HAP-1 (cell line): ENCODE results near the gene SFTPA2.
A peak's percentile ranks its signal among the peaks of the same experiment; 100 is the strongest.
"Not testable (repeated sequence)": the region's sequence is repeated elsewhere in the genome, so short reads cannot be mapped to it uniquely, and the experiment has no call there.

Experiments
- DNase-seq, 2 experiments: peaks; one replicate each; pipeline ENCODE4 v3.0.0-alpha.2; 2016 to 2020; ENCODE audit warnings: low spot score in 2 of 2
- H3K27me3 ChIP-seq: fragments of 250-450 bp; sonication (Bioruptor Pico); 2 replicates; pipeline ENCODE4 v1.5.1; 2020; ENCODE audit warnings: low read depth, mild to moderate bottlenecking, moderate library complexity
- H3K36me3 ChIP-seq: fragments of 250-450 bp; sonication (Bioruptor Pico); replicated peaks from 2 replicates; pipeline ENCODE4 v1.5.1; 2020; ENCODE audit warnings: mild to moderate bottlenecking
- H3K4me1 ChIP-seq: fragments of 250-450 bp; sonication (Bioruptor Pico); 2 replicates; pipeline ENCODE4 v1.5.1; 2020; ENCODE audit warnings: mild to moderate bottlenecking
- H3K4me3 ChIP-seq: fragments of 250-450 bp; sonication (Bioruptor Pico); 2 replicates; pipeline ENCODE4 v1.5.1; 2020; ENCODE audit warnings: mild to moderate bottlenecking, moderate library complexity
- H3K9me3 ChIP-seq: fragments of 250-450 bp; sonication (Bioruptor Pico); 2 replicates; pipeline ENCODE4 v1.5.1; 2020; ENCODE audit warnings: mild to moderate bottlenecking, moderate library complexity
- in situ Hi-C: fragments of 300-500 bp; cut with MboI; formaldehyde crosslinking; loops from 3 replicates; pipeline ENCODE4 v1.14.3; 2020; ENCODE audit warnings: low sequenced_read_pairs, inconsistent platforms, mixed read lengths

Gene SFTPA2

DNA sequence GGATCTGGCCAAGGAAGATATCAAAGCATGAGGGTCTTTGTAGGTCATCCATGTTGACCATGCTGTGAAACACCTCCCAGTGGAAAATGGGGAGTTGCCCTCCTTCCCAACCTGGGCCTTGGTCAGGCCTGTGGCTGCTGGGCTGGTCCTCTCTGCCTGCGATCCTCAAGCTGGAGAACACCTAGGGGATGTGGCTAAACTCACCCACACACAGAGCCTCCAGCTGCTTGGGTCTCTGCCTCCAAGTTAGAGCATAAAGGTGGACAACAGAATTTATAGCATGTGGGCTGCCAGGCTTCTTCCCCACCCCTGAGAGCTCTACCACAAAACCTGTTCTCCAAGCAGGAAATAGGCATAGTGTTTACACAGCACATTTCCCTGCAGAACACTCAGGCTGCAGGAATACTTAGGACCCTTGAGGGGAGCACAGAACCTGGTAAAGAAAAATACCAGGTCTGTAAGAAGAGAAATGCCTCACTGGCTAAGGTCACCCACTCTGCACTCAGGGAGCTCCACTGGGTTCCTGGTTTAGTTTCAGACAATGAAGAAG, at the start of gene SFTPA2:
Gene SFTPA2 (minus strand): TSS at position 248 of the 550 bp plus-strand sequence. CDS start 924 bp downstream, outside the sequence.
- no peaks in the 10 kb centered on the region; the same call in 1 of the 2 replicates for H3K4me1 ChIP-seq
- no peaks in the 10 kb centered on the region for H3K9me3 ChIP-seq
- H3K36me3 ChIP-seq: no peaks in the 10 kb centered on the region
- no peak within 1 kb of the TSS for H3K4me3 ChIP-seq
- DNase-seq: no peak
- in situ Hi-C loops: loop anchor here (5.0 kb wide), 1 partner anchor 367 kb away; no protein-coding TSS in a partner anchor
- no peaks in the 10 kb centered on the region for H3K27me3 ChIP-seq

DNA sequence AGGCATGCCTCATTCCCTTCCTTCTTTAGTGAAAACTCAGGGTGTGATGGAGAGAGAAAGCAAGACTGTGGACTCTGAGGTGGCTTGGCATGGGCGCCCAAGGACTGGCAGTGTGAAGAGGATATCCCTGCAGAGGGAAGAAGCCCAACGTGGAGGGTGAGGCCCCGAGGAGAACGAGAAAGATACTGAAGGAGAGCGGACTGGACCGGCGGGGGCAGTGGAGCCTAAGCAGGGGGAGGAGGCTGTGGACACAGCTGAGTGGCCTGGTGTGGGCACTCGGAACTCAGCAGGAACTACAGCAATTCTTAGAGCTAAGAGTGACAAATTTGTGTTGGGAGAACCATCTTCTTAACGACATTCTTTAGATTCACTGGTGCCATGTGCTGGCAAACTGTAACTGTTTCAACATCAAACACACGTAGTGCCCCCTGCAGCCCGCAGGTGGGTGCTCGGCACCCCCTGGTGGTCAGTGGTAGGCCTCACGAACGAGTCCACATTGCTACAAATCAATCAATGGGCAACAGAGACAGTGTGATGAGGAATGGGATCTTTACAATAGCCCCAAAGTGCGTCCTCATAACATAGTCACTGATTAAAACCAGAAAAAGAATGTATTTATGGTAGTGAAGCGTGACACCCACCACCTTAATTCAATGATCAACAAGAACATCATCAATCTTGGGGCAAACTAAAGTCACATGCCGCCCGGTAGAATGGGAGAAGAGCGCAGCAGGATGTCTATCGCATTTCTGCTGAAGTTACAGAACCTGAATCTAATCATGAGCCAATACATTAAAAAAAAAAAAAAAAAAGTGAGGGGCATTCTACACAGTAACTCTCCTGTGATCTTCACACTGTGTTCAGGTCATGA, 48.5 kb upstream of the SFTPA2 start:
- peak in 1 of 2 experiments; percentile 65 for DNase-seq

DNA sequence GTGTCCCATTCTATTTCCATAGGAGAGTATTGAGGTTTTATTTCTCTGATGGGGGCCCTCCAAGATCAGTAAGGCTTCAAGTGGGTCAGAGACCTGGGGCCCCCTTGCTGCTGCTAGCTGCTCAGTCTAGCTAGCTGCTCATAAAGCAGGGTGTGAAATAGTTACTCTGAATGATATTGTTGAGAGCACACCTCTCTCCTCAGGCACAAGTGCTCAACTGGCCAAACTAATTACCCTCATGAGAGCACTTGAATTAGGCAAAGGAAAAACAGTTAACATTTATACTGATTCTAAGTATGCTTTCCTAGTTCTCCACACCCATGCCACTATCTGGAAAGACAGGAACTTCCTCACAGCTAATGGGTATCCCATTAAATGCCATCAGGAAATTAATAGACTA, 45.1 kb upstream of the SFTPA2 start:
- Histone ChIP-seq H3K36me3 (no peaks in the 10 kb centered on the region), H3K4me3 (no peak overlapping the region), H3K4me1 (peaks cover 7% of the 10 kb centered on the region; the same call in 1 of the 2 replicates), H3K27me3 (peaks cover 8% of the 10 kb centered on the region; the same call in 1 of the 2 replicates), H3K9me3 (no peaks in the 10 kb centered on the region)
- in situ Hi-C loops: no loop called here
- DNase-seq: no peak

More for the DNA sequence above, 48.5 kb upstream of the SFTPA2 start:
- H3K36me3 ChIP-seq: no peaks in the 10 kb centered on the region
- no peaks in the 10 kb centered on the region for H3K9me3 ChIP-seq
- no peak overlapping the region for H3K4me3 ChIP-seq
- H3K27me3 ChIP-seq: no peaks in the 10 kb centered on the region
- H3K4me1 ChIP-seq: no peaks in the 10 kb centered on the region
- in situ Hi-C loops: no loop called here

DNA sequence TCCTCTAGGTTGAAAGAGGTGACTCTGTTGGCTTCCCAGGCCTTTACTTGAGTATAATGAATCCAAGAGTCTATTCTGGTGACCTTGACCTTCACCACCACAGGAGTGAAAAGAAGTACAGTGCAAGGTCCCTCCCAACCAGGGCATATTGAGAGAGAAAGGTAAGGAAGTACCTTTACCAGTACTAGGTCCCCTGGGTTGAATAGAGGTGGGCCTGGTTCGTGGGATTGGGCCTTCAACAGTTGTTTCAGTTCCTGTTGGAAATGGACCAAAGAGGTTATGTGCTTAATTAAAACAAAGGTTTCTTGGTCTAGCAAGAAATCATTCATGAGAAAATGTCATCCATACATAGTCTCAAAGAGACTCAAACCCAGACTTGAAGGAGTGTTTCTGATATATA, 44.1 kb upstream of the SFTPA2 start:
- Histone ChIP-seq H3K9me3 (no peaks in the 10 kb centered on the region), H3K27me3 (peaks cover 8% of the 10 kb centered on the region; the same call in 1 of the 2 replicates), H3K4me1 (peaks cover 7% of the 10 kb centered on the region; the same call in 1 of the 2 replicates), H3K4me3 (no peak overlapping the region), H3K36me3 (no peaks in the 10 kb centered on the region)
- no peak for DNase-seq
- in situ Hi-C loops: no loop called here

DNA sequence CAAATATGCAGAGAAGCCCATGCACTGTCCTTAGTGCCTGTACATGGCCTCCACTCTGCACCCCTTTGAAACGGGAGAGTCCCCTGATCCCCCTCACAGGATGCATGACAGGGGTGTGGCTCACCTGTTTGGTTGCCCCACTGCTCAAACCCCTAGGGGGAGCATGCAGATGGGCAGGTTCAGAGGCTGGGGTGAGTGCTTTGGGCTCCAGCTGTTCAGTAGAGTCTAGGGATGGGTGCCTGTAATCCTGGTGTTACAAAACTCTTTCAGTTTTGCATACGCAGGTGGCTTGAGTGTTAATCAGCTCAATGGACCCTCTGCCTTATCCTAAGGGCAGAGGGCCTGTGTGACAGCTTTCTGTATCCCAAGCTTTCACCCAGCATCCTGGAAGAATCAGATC, 42.7 kb upstream of the SFTPA2 start:
- peaks cover 8% of the 10 kb centered on the region; the same call in 1 of the 2 replicates for H3K27me3 ChIP-seq
- peaks cover 7% of the 10 kb centered on the region; the same call in 1 of the 2 replicates for H3K4me1 ChIP-seq
- no peaks in the 10 kb centered on the region; the same call in none of the 2 replicates for H3K9me3 ChIP-seq
- no peak for DNase-seq
- H3K4me3 ChIP-seq: no peak overlapping the region
- no peaks in the 10 kb centered on the region for H3K36me3 ChIP-seq
- in situ Hi-C loops: no loop called here

DNA sequence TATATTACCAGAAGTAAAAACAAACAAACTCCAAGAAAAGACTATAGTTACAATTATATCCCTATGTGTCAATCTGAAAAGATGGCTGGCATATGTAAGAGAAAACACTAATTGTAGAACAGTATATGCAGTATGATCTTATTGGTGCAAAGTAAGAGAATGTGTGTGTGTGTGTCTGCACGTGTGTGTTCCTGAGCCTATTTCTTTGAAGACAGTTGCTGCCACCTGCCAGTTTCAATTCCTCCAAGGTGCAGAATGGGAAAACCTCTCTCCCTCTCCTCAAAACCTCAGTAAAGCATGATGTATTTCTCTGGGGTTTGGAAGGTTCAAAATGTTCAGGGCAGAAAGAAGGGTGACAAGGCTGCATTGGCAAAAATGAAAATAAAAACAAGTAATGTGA, 41.7 kb upstream of the SFTPA2 start:
- no peak for DNase-seq
- no peaks in the 10 kb centered on the region for H3K36me3 ChIP-seq
- in situ Hi-C loops: no loop called here
- peaks cover 8% of the 10 kb centered on the region; the same call in 1 of the 2 replicates for H3K27me3 ChIP-seq
- H3K4me1 ChIP-seq: peaks cover 7% of the 10 kb centered on the region; the same call in 1 of the 2 replicates
- H3K4me3 ChIP-seq: no peak overlapping the region
- H3K9me3 ChIP-seq: no peaks in the 10 kb centered on the region; the same call in none of the 2 replicates

DNA sequence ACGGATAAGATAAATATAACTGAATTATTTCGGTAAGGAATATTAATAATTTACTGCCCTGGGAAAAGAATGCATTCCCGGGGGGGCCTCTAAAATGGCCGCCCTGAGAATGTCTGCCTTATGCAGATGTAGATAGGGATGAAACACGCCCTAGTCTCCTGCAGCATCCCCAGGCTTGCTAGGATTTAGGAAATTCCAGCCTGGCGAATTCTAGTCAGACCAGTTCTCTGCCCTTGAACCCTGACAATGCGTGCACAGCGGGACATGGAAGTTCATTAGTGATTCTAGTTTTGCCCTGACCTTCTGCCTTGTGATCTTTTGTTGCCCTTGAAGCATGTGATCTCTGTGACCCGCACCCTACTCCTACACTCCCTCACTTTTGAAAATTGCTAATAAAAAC, 39.4 kb upstream of the SFTPA2 start:
- H3K9me3 ChIP-seq, H3K4me1 ChIP-seq, H3K27me3 ChIP-seq, DNase-seq, in situ Hi-C loops, H3K4me3 ChIP-seq, H3K36me3 ChIP-seq: not testable (repeated sequence)

DNA sequence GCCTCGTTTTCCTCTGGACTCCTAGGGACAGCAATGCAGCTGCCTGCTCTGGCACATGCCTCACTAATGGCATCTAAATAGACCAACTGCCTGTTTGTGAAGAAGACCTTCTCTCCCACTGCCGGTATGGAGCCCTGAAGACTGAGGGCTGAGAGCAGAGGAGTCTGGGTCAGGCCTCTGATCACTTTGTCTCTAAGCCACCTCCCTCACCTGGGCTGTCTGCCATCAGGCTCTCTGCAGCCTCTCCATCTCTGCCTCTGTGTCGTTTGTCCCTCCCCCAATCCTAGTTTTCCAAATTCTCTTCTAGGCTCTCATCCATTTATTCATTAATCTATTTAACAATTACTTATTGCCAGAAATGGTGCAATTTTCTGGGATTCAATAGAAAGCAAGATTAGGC, 35.3 kb upstream of the SFTPA2 start:
- Histone ChIP-seq H3K27me3 (no peaks in the 10 kb centered on the region), H3K4me1 (no peaks in the 10 kb centered on the region; the same call in 1 of the 2 replicates), H3K9me3 (no peaks in the 10 kb centered on the region; the same call in none of the 2 replicates), H3K36me3 (no peaks in the 10 kb centered on the region), H3K4me3 (no peak overlapping the region)
- DNase-seq: no peak
- in situ Hi-C loops: no loop called here

DNA sequence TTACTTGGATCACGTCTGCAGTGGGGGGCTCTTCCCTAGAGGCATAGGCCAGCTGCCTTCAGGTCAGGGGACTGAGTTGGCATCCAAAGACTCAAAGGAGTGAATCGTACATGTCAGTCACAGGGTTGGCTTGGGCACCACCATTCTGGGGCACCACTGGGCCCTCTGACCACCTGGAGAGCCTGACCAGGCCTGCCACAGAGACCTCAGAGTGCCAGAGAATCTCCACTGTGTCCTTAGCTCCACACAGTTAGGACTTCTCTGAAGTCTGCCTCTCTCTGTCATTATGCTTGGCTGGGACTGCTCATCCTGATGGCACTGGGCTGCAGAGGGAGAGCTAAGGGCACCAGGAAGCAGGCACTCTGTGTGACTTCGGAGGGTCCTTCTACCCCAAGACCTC, 34.4 kb upstream of the SFTPA2 start:
- H3K36me3 ChIP-seq, DNase-seq, H3K4me3 ChIP-seq, H3K27me3 ChIP-seq, H3K9me3 ChIP-seq, H3K4me1 ChIP-seq, in situ Hi-C loops: not testable (repeated sequence)

DNA sequence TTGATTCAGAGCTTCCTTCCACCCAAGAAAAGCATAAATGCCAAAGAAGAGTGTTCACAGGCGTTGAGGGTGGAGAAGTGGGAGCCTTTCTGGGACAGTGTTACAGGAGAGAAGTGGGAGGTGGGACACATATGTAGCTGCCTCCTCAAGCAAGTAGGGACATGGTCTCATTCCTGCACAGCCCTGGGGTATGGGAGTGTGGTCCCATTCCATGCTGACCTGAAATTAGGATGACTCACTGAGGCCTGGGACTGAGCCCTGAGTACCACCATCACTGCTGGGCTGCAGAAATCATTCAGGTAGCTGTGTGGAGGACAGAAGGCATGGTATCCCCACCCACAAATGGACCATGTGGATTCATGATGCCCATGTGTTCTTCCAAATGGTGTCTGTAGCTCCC, 33.2 kb upstream of the SFTPA2 start:
- Histone ChIP-seq H3K27me3 (no peaks in the 10 kb centered on the region), H3K9me3 (no peaks in the 10 kb centered on the region; the same call in 1 of the 2 replicates), H3K4me3 (no peak overlapping the region), H3K36me3 (no peaks in the 10 kb centered on the region), H3K4me1 (no peaks in the 10 kb centered on the region)
- no peak for DNase-seq
- in situ Hi-C loops: no loop called here

DNA sequence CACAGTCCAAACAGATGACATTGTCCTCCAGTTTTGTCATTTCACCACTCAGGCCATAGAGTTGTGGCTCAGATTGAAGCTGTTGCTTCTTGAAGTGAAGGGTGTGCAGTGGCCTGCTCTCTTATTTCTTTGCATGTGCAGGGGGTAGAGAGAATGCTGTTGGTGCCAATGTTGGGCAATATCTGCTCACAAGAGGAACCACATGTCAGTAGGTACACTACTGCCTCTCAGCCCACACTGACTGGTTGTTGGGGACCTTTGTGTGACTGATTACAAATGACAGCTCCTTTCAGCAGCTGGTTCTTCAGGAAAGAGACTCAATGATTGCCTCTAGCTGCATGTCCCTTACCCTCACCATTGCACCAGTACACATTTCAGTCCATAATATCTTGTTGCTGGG, 28.6 kb upstream of the SFTPA2 start:
- H3K9me3 ChIP-seq: no peaks in the 10 kb centered on the region
- no peaks in the 10 kb centered on the region for H3K4me1 ChIP-seq
- no peak overlapping the region for H3K4me3 ChIP-seq
- in situ Hi-C loops: no loop called here
- DNase-seq: no peak
- no peaks in the 10 kb centered on the region for H3K36me3 ChIP-seq
- H3K27me3 ChIP-seq: peaks cover 3% of the 10 kb centered on the region; the same call in 1 of the 2 replicates

DNA sequence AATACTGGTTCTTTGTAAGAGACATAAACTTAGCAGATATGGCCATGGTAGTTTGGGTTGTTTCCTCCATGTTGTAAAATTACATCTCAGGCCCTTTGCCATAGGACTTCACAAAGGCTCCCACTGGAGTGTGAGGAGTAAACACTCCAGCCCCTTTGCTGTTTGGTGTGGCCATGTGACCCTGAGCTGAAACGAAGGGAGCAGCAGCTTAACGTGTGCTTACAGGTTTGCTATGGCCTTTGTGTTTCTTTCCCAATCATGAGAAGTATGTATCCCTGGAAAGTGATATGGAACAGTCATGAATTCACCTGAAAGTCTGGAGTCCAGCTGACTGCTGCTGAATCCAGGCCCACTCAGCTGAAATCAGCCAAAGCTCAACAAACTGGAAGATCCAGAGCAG, 26.7 kb upstream of the SFTPA2 start:
- in situ Hi-C loops: no loop called here
- Histone ChIP-seq H3K4me3 (no peak overlapping the region), H3K4me1 (no peaks in the 10 kb centered on the region), H3K36me3 (no peaks in the 10 kb centered on the region), H3K27me3 (peaks cover 3% of the 10 kb centered on the region; the same call in 1 of the 2 replicates), H3K9me3 (no peaks in the 10 kb centered on the region)
- no peak for DNase-seq

DNA sequence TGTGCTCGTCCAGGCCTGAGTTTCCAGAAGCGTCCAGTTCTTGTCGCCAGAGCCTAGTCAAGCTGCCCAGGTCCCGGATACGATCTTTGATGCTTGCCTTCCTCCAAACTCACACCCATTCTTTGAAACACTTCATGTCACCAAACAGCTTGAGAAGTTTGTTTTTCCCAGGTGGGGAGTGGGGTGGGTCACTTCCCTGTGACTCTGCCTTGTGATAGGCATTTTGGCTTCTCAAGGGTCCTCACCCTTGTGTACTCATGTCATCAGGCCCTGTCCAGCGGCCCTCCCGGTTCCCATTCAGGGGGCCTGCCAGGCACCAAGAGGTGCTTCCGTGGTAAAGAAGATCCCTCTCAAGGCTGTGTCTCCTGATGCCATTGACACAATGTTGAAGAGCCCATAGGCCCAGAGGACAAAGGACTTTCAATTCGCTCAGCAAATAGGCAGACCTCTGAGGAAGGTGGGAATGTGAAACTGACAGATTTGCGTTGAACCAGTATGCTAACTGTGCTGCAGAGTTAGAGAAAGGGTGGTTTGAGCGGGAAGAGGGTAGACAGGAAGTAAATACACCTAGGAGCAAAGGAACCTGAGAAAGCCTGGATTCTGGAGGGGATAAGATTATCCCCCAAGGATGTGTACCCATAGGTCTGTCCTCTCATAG, 25.8 kb upstream of the SFTPA2 start:
- Histone ChIP-seq H3K27me3 (peaks cover 7% of the 10 kb centered on the region), H3K4me1 (no peaks in the 10 kb centered on the region), H3K9me3 (no peaks in the 10 kb centered on the region), H3K36me3 (no peaks in the 10 kb centered on the region), H3K4me3 (no peak overlapping the region)
- in situ Hi-C loops: no loop called here
- DNase-seq: no peak
